Stimulated activated effector memory CD8-positive, alpha-beta T cell treated with anti-CD3 and anti-CD28 coated beads, Interleukin-12 subunit alpha, Interleukin-12 subunit beta, amount 100 ng/mL, for 72 hours (primary cell): ENCODE results near the gene CYB5D1.
A peak's percentile ranks its signal among the peaks of the same experiment; 100 is the strongest.
"Not testable (repeated sequence)": the region's sequence is repeated elsewhere in the genome, so short reads cannot be mapped to it uniquely, and the experiment has no call there.

Source experiments
- ATAC-seq: fragments of 150-1000 bp; cut with Tn5 transposase; 2 replicates; pipeline ENCODE4 v1.10.0; 2021
- DNase-seq, 2 donors: peaks; one replicate each; pipeline ENCODE4 v3.0.0; 2021 to 2022; ENCODE audit warnings: low spot score in 2 of 2
- H3K27ac Mint-ChIP-seq: one replicate; pipeline ENCODE4 v1.8.0; 2022; ENCODE audit warnings: mild to moderate bottlenecking, mixed read lengths
- H3K36me3 Mint-ChIP-seq: one replicate; pipeline ENCODE4 v1.8.0; 2022; ENCODE audit warnings: mild to moderate bottlenecking, mixed read lengths
- H3K4me1 Mint-ChIP-seq: one replicate; pipeline ENCODE4 v1.8.0; 2022; ENCODE audit warnings: mixed read lengths
- H3K4me3 Mint-ChIP-seq: one replicate; pipeline ENCODE4 v1.8.0; 2022; ENCODE audit warnings: mild to moderate bottlenecking, mixed read lengths
- H3K9me3 Mint-ChIP-seq: one replicate; pipeline ENCODE4 v1.8.0; 2022; ENCODE audit warnings: mixed read lengths

Gene CYB5D1

GRCh38 chr17:7857713-7858521 is at the start of gene CYB5D1:
TSS of gene CYB5D1 (plus strand) at chr17:7858003. CDS start at chr17:7858135, 132 bp downstream.
- Mint-ChIP-seq H3K4me3 (no peak within 1 kb of the TSS), H3K4me1 (peaks cover 6% of the 10 kb centered on the region), H3K9me3 (no peaks in the 10 kb centered on the region), H3K27ac (no peak within 1 kb of the TSS), H3K36me3 (peaks cover 29% of the 10 kb centered on the region)
- ATAC-seq: peak; percentile 66
- peak; percentile 67 to 94 for DNase-seq

- H3K36me3 Mint-ChIP-seq: no peaks in the 10 kb centered on the region
- H3K4me3 Mint-ChIP-seq: no peak overlapping the region
- no peaks in the 10 kb centered on the region for H3K4me1 Mint-ChIP-seq
- no peak overlapping the region for H3K27ac Mint-ChIP-seq
- ATAC-seq (no peak), DNase-seq (no peak)
- H3K9me3 Mint-ChIP-seq: no peaks in the 10 kb centered on the region
Measured at GRCh38 chr17:7809086-7809790, 48.6 kb upstream of the CYB5D1 start.

GRCh38 chr17:7809791-7810343 is 47.9 kb upstream of the CYB5D1 start:
- H3K27ac Mint-ChIP-seq, ATAC-seq, H3K9me3 Mint-ChIP-seq, DNase-seq, H3K36me3 Mint-ChIP-seq, H3K4me1 Mint-ChIP-seq, H3K4me3 Mint-ChIP-seq: not testable (repeated sequence)

- Mint-ChIP-seq H3K36me3 (no peaks in the 10 kb centered on the region), H3K4me3 (no peak overlapping the region), H3K27ac (no peak overlapping the region), H3K9me3 (no peaks in the 10 kb centered on the region), H3K4me1 (no peaks in the 10 kb centered on the region)
- DNase-seq (no peak), ATAC-seq (no peak)
Measured at GRCh38 chr17:7811251-7811650, 46.6 kb upstream of the CYB5D1 start.

GRCh38 chr17:7814969-7815368 is 42.8 kb upstream of the CYB5D1 start:
- Mint-ChIP-seq H3K27ac (no peak overlapping the region), H3K9me3 (no peaks in the 10 kb centered on the region), H3K36me3 (no peaks in the 10 kb centered on the region), H3K4me1 (no peaks in the 10 kb centered on the region), H3K4me3 (no peak overlapping the region)
- DNase-seq: no peak
- ATAC-seq: no peak

- no peaks in the 10 kb centered on the region for H3K4me1 Mint-ChIP-seq
- ATAC-seq (no peak), DNase-seq (no peak)
- no peak overlapping the region for H3K4me3 Mint-ChIP-seq
- no peaks in the 10 kb centered on the region for H3K36me3 Mint-ChIP-seq
- peak overlapping the region; percentile 20 for H3K27ac Mint-ChIP-seq
- no peaks in the 10 kb centered on the region for H3K9me3 Mint-ChIP-seq
Measured at GRCh38 chr17:7816926-7817642, 40.7 kb upstream of the CYB5D1 start.

GRCh38 chr17:7817643-7817964 is 40.2 kb upstream of the CYB5D1 start:
- Mint-ChIP-seq H3K9me3 (no peaks in the 10 kb centered on the region), H3K27ac (no peak overlapping the region), H3K4me3 (no peak overlapping the region), H3K36me3 (no peaks in the 10 kb centered on the region), H3K4me1 (no peaks in the 10 kb centered on the region)
- DNase-seq (no peak), ATAC-seq (no peak)

GRCh38 chr17:7818026-7818425 is 39.8 kb upstream of the CYB5D1 start:
- no peak for DNase-seq
- Mint-ChIP-seq H3K9me3 (no peaks in the 10 kb centered on the region), H3K4me3 (no peak overlapping the region), H3K4me1 (no peaks in the 10 kb centered on the region), H3K27ac (no peak overlapping the region), H3K36me3 (no peaks in the 10 kb centered on the region)
- ATAC-seq: no peak

- Mint-ChIP-seq H3K4me1 (no peaks in the 10 kb centered on the region), H3K36me3 (no peaks in the 10 kb centered on the region), H3K9me3 (no peaks in the 10 kb centered on the region), H3K27ac (peak overlapping the region; percentile 76), H3K4me3 (no peak overlapping the region)
- DNase-seq (no peak), ATAC-seq (no peak)
Measured at GRCh38 chr17:7818746-7819645, 38.8 kb upstream of the CYB5D1 start.

- H3K36me3 Mint-ChIP-seq: no peaks in the 10 kb centered on the region
- peaks cover 3% of the 10 kb centered on the region for H3K4me1 Mint-ChIP-seq
- H3K27ac Mint-ChIP-seq: peak overlapping the region; percentile 24
- ATAC-seq: no peak
- no peak for DNase-seq
- no peaks in the 10 kb centered on the region for H3K9me3 Mint-ChIP-seq
- no peak overlapping the region for H3K4me3 Mint-ChIP-seq
Measured at GRCh38 chr17:7820231-7820630, 37.6 kb upstream of the CYB5D1 start.

- Mint-ChIP-seq H3K9me3 (no peaks in the 10 kb centered on the region), H3K4me3 (no peak overlapping the region), H3K4me1 (peaks cover 4% of the 10 kb centered on the region), H3K36me3 (no peaks in the 10 kb centered on the region), H3K27ac (peak overlapping the region; percentile 3)
- ATAC-seq: no peak
- no peak for DNase-seq
Measured at GRCh38 chr17:7822126-7822525, 35.7 kb upstream of the CYB5D1 start.

- ATAC-seq (no peak), DNase-seq (no peak)
- Mint-ChIP-seq H3K9me3 (no peaks in the 10 kb centered on the region), H3K4me3 (no peak overlapping the region), H3K27ac (peak overlapping the region; percentile 39), H3K4me1 (peaks cover 4% of the 10 kb centered on the region), H3K36me3 (no peaks in the 10 kb centered on the region)
Measured at GRCh38 chr17:7823581-7824001, 34.2 kb upstream of the CYB5D1 start.

GRCh38 chr17:7824021-7824924 is 33.5 kb upstream of the CYB5D1 start:
- no peak for ATAC-seq
- DNase-seq: no peak
- Mint-ChIP-seq H3K36me3 (no peaks in the 10 kb centered on the region), H3K4me1 (peaks cover 4% of the 10 kb centered on the region), H3K4me3 (no peak overlapping the region), H3K9me3 (no peaks in the 10 kb centered on the region), H3K27ac (peak overlapping the region; percentile 39)
